CMK (cell line): ENCODE data around the gene CD72.

Source experiments
- DNase-seq: peaks from one replicate; pipeline ENCODE4 v3.0.0-alpha.2; 2010; ENCODE audit warnings: low read depth

The CD72 gene

DNA sequence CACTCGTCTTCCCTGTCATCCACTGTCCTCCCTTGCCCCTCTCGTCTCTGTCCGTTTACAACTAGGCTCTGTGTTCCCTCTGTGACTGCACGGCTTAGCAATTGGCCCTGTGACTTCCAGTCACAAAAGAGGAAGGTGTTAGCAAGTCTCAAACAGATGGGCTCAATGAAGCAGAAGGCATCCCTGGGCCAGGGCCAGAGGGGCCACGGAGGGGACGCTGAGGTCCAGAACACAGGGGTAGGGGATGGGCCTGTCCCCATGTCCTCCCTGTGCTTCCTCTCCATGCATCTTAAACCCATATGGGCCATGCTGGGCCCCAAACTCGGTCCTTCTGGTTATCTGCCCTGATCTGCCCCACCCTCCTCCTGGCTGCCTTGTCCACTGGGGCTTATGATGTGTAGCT lies at the start of gene CD72:
Gene CD72 (minus strand): TSS at position 89 of the 403 bp plus-strand sequence. CDS start 110 bp downstream, outside the sequence.
- DNase-seq, result no peak

- DNase-seq, result no peak
These were observed 49.7 kb upstream of the CD72 start for GRCh38 chr9:35667939-35668338.

- DNase-seq, result no peak
These were observed 48.3 kb upstream of the CD72 start for GRCh38 chr9:35666549-35666948.

DNA sequence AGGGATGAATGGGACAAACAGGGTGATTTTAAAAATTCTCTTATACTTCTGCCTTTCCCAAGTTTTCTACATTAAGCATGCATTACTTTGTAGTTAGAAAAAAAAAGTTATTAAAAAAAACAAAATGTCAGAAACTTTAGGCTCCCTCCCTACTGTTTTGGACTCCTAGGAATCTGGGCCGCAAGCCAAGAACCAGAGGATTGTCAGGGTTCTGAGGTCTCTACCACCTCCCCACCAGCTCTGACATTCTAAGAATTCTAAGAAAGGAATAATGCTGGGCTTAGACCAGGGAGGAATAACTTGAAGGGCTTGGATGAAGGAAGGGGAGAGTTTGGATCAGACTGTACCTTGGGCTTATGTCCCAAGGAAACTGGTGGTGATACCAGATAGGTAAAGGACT lies 47.8 kb upstream of the CD72 start:
- no peak for DNase-seq

GRCh38 chr9:35665471-35665818 lies 47.2 kb upstream of the CD72 start:
- no peak for DNase-seq

- peak; percentile 75 for DNase-seq
These were observed 46.6 kb upstream of the CD72 start, which contains the start of gene ARHGEF39 for GRCh38 chr9:35664531-35665470. ARHGEF39 (minus strand) TSS chr9:35665195; CDS start chr9:35665169, 26 bp downstream.

- DNase-seq, result no peak
These were observed 44.2 kb upstream of the CD72 start for GRCh38 chr9:35662437-35662836.

DNA sequence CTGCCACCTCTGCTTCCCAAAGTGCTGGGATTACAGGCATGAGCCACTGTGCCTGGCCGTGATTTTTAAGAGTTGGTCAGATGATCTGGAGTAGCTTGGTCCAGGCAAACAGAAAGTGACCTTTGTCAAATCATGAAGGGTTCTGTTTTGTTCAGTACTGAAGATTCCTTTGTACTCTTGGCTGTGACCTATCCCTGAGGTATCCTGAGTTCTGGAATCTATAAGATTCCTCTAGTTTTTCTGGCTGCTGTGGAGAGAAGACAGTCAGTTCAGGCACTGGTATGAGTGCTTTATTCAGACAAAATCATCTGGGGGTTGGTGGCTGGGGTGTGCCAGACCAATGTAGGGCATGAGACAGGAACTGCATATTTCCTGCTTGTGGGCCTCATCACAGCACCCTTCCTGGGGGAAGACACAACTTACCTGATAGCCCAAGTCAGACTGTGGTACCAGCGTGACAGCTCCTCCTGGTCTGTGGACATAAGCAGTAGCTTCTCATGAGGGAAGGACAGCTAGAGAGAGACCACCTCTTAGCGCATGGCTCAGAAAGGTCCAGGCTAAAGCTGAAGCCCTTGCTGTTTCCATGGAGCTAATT lies 43.6 kb upstream of the CD72 start:
- no peak for DNase-seq

GRCh38 chr9:35660966-35661415 lies 42.8 kb upstream of the CD72 start:
- DNase-seq, result no peak

- no peak for DNase-seq
These were observed 41.1 kb upstream of the CD72 start for GRCh38 chr9:35659340-35659739.

DNA sequence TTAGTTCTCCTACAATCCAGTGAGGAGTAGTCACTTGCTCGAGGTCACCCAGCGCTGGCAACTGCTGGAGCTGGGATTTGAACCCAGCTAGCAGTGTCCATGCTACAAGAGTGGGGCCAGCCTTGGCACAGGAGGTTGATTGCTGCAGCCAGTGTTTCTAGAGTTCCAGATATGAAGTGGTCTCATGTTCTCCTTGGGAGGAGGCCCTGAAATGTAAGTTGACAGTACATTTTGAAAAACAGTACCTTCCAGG lies 40.7 kb upstream of the CD72 start:
- no peak for DNase-seq

DNA sequence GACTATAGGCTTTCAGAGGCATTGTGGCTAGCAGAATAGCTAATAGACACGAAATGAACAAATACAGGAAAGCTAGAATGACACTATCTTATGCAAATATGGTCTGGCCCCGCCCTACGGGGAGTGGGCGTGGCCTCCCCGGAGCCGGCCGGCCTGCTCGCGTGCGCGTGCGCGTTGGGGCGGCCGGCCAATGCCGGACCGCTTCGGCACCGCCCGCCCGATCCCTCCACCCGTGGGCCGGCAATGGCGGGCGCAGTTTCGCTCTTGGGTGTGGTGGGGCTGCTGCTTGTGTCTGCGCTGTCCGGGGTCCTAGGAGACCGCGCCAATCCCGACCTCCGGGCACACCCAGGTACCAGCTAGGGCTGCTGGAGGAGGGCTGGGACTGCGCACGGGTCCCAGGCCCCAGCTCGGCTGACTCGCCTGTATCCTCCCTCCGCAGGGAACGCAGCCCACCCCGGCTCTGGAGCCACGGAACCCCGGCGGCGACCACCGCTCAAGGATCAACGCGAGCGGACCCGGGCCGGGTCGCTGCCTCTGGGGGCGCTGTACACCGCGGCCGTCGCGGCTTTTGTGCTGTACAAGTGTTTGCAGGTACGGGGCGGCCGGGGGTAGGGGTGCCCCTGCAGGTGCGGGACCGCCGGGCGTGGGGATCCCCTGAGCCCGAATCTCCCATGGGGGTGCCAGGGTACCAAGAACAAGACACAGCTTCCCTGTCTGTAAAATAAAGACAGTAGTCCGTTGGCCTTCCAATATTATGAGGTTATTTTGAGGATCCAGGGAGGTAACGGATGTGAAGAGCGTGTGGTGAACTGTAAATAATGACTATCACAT lies 40.1 kb upstream of the CD72 start, which contains the start of gene CCDC107:
Gene CCDC107 (plus strand): TSS at position 156 of the 831 bp plus-strand sequence. CDS start 88 bp downstream, at position 244.
- DNase-seq, result peak; percentile 62

- peak; percentile 98 for DNase-seq
These were observed 39.4 kb upstream of the CD72 start, which contains the start of gene RMRP for GRCh38 chr9:35657546-35658136. RMRP (minus strand) TSS chr9:35658019.

- DNase-seq, result no peak
These were observed 38.8 kb upstream of the CD72 start for GRCh38 chr9:35656831-35657545.

DNA sequence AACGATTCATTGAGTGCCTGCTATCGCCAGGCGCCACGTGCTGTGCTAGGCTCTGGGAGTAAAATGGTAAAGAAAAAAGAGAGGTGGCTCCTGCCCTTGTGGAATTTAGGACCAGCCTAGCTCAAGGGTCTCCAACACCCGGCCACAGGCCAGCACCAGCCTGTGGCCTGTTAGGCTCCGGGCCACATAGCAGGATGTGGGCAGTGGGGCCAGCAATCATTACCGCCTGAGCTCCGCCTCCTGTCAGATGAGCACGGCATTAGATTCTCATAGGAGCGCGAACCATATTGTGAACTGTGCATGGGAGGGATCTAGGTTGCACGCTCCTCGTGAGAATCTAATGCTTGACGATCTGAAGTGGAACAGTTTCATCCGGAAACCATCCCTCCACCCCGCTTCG lies 38.1 kb upstream of the CD72 start:
- peak; percentile 65 for DNase-seq

GRCh38 chr9:35653611-35654010 lies 35.4 kb upstream of the CD72 start:
- DNase-seq, result no peak

- no peak for DNase-seq
These were observed 34.6 kb upstream of the CD72 start for GRCh38 chr9:35652829-35653209.

GRCh38 chr9:35651956-35652828 lies 34.0 kb upstream of the CD72 start:
- no peak for DNase-seq

- DNase-seq, result no peak
These were observed 32.3 kb upstream of the CD72 start, which contains the start of gene SIT1 for GRCh38 chr9:35650341-35651158. SIT1 (minus strand) TSS chr9:35650931; CDS start chr9:35650853, 78 bp downstream.
